ENCODE results near the gene MCRIP2. TPM values are rescaled to one million over a fixed set of nuclear protein-coding genes. Genes with fewer than 3 reads are reported as not detected.

Gene MCRIP2
- total and polyA plus RNA-seq, 3 experiments from 2014 or later, result 24.9 to 64.8 (median 59.3) TPM

GRCh38 chr16:694187-694862, 52.7 kb downstream of the MCRIP2 start:
- peaks cover 22% of the 10 kb centered on the region for H3K4me1 ChIP-seq (ENCODE audit: insufficient read depth, low read length)
- Mint-ChIP-seq H3K27me3 (peaks cover 0 to 1% of the 10 kb centered on the region in 2 donors), H3K36me3 (peaks cover 0 to 6% (median 0%) of the 10 kb centered on the region in 3 donors), H3K27ac (peak overlapping the region in 5 of 8 donors; percentile 43 to 60 (median 51)), H3K4me3 (peak overlapping the region; percentile 74 to 90 (median 79)), H3K9me3 (no peaks in the 10 kb centered on the region), H3K4me1 (peaks cover 32 to 53% (median 32%) of the 10 kb centered on the region in 3 donors)
- H3K4me3 ChIP-seq (ENCODE audit: low read length), result peak overlapping the region; percentile 51
- no peaks in the 10 kb centered on the region for H3K36me3 ChIP-seq (ENCODE audit: insufficient read depth, low read length)
- no peaks in the 10 kb centered on the region for H3K9me3 ChIP-seq (ENCODE audit: low read length)
- CTCF ChIA-PET, result interaction anchor here (1.1 to 1.8 kb wide), 3 partner anchors 12 to 47 kb away, joined by 5 to 7 read pairs (median 7); partner anchors contain the start of genes CIAO3 and RHOT2
- POLR2A ChIA-PET, result interaction anchor here (0.7 to 2.1 kb wide), 5 partner anchors 10 to 58 kb away, joined by 4 to 15 read pairs (median 8); partner anchors contain the start of genes JMJD8, METTL26 and STUB1
- H3K27ac ChIP-seq (ENCODE audit: low read depth, low read length), result peak overlapping the region; percentile 31
- DNase-seq, result no peak
- H3K27me3 ChIP-seq (ENCODE audit: insufficient read depth, low read length, poor library complexity, severe bottlenecking), result no peaks in the 10 kb centered on the region

DNA sequence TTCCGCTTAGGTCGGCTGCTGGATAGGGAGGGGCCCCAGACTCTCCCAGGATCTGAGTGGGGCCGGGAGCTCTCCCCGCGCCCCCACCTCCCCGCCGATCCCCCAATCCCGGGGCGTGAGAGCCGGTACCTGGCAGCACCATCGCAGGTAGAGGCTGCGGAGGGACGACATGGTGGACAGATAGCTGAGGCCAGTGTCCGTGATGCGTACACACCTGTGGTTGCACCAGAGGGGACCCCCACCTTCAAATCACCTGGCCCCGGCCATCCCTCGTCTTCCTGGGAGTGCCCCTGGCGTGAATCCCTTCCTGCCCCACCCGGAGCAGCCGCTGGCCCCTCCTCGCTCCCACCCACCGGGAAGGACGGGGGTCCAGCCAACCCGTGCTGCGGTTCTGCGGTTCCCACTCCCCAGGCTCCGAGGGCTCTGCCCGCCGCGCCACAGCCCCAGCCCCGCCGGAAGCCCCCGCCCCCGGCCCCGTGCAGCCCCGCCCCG, 53.3 kb downstream of the MCRIP2 start:
- Histone ChIP-seq H3K27me3 (ENCODE audit: insufficient read depth, low read length, poor library complexity, severe bottlenecking) (no peaks in the 10 kb centered on the region), H3K4me3 (ENCODE audit: low read length) (peak overlapping the region; percentile 51), H3K4me1 (ENCODE audit: insufficient read depth, low read length) (peaks cover 23% of the 10 kb centered on the region), H3K9me3 (ENCODE audit: low read length) (no peaks in the 10 kb centered on the region), H3K27ac (ENCODE audit: low read depth, low read length) (peak overlapping the region; percentile 31), H3K36me3 (ENCODE audit: insufficient read depth, low read length) (no peaks in the 10 kb centered on the region)
- Mint-ChIP-seq H3K36me3 (peaks cover 0 to 5% (median 0%) of the 10 kb centered on the region in 3 donors), H3K4me1 (peaks cover 28 to 51% (median 37%) of the 10 kb centered on the region in 3 donors), H3K4me3 (peak overlapping the region in 6 of 7 donors; percentile 23 to 84 (median 70)), H3K27me3 (peaks cover 0 to 1% of the 10 kb centered on the region in 2 donors), H3K27ac (peak overlapping the region in 2 of 8 donors; percentile 41 to 67), H3K9me3 (no peaks in the 10 kb centered on the region)
- POLR2A ChIA-PET, result interaction anchor here (0.5 to 2.1 kb wide), 15 partner anchors 11 to 917 kb away, joined by 3 to 21 read pairs (median 5); partner anchors contain the start of genes ANTKMT, CCDC78, CIAO3 and CRAMP1
- CTCF ChIA-PET, result interaction anchor here (1.0 to 1.8 kb wide), 8 partner anchors 13 to 59 kb away, joined by 3 to 10 read pairs (median 4); partner anchors contain the start of genes CIAO3, METTL26, RHOT2 and STUB1
- DNase-seq, result peak in 2 of 5 donors; percentile 31 to 55

GRCh38 chr16:695355-696089, 53.9 kb downstream of the MCRIP2 start:
- H3K27ac Mint-ChIP-seq, result peak overlapping the region in 6 of 8 donors; percentile 5 to 86 (median 64)
- CTCF ChIA-PET, result interaction anchor here (0.9 to 1.8 kb wide), 9 partner anchors 13 to 59 kb away, joined by 3 to 10 read pairs (median 3); partner anchors contain the start of genes CIAO3, METTL26, RHOT2 and STUB1

More at GRCh38 chr16:695355-696089, 53.9 kb downstream of the MCRIP2 start:
- DNase-seq, result peak; percentile 35 to 79 (median 65)
- Histone ChIP-seq H3K27ac (ENCODE audit: low read depth, low read length) (peak overlapping the region; percentile 44), H3K36me3 (ENCODE audit: insufficient read depth, low read length) (no peaks in the 10 kb centered on the region), H3K9me3 (ENCODE audit: low read length) (no peaks in the 10 kb centered on the region), H3K27me3 (ENCODE audit: insufficient read depth, low read length, poor library complexity, severe bottlenecking) (no peaks in the 10 kb centered on the region), H3K4me3 (ENCODE audit: low read length) (peak overlapping the region; percentile 73), H3K4me1 (ENCODE audit: insufficient read depth, low read length) (peaks cover 29% of the 10 kb centered on the region)
- POLR2A ChIA-PET, result interaction anchor here (0.5 to 2.1 kb wide), 17 partner anchors 9 to 916 kb away, joined by 3 to 21 read pairs (median 4); partner anchors contain the start of genes ANTKMT, CAPN15, CCDC78 and CIAO3
- Mint-ChIP-seq H3K4me1 (peaks cover 27 to 50% (median 31%) of the 10 kb centered on the region in 3 donors), H3K9me3 (no peaks in the 10 kb centered on the region), H3K4me3 (peak overlapping the region; percentile 76 to 84 (median 80)), H3K36me3 (peaks cover 0 to 2% (median 0%) of the 10 kb centered on the region in 3 donors), H3K27me3 (peaks cover 0 to 1% of the 10 kb centered on the region in 2 donors)

Other genes with a start within 250 kb of the MCRIP2 start
- gene NME4, start 244.6 kb upstream of the MCRIP2 start, total RNA-seq, result 10 to 100 TPM; 14.1 to 15.4 TPM
- 49.9 TPM for gene NME4, start 244.6 kb upstream of the MCRIP2 start, polyA plus RNA-seq
- 1 to 10 TPM; 6.8 to 7.9 TPM for gene DECR2, start 239.9 kb upstream of the MCRIP2 start, total RNA-seq
- gene DECR2, start 239.9 kb upstream of the MCRIP2 start, polyA plus RNA-seq, result 3.9 TPM
- 10 to 100 TPM; 30.0 to 32.8 TPM for gene RAB11FIP3, start 216.2 kb upstream of the MCRIP2 start, total RNA-seq
- gene RAB11FIP3, start 216.2 kb upstream of the MCRIP2 start, polyA plus RNA-seq, result 4.4 TPM
- gene CAPN15, start 114.1 kb upstream of the MCRIP2 start, total RNA-seq, result 10 to 100 TPM; 91.9 to 98.6 TPM
- gene CAPN15, start 114.1 kb upstream of the MCRIP2 start, polyA plus RNA-seq, result 15.5 TPM
- not detected for gene PRR35, start 81.4 kb upstream of the MCRIP2 start, total RNA-seq
- gene PRR35, start 81.4 kb upstream of the MCRIP2 start, polyA plus RNA-seq, result not detected
- gene NHLRC4, start 74.8 kb upstream of the MCRIP2 start, total RNA-seq, result under 1 TPM; 0.55 to 0.59 TPM
- 1.6 TPM for gene NHLRC4, start 74.8 kb upstream of the MCRIP2 start, polyA plus RNA-seq
- 10 to 100 TPM; 47.4 to 50.1 TPM for gene PIGQ, start 71.9 kb upstream of the MCRIP2 start, total RNA-seq
- 14.0 TPM for gene PIGQ, start 71.9 kb upstream of the MCRIP2 start, polyA plus RNA-seq
- 10 to 100 TPM; 12.3 to 13.3 TPM for gene RAB40C, start 51.8 kb upstream of the MCRIP2 start, total RNA-seq
- gene RAB40C, start 51.8 kb upstream of the MCRIP2 start, polyA plus RNA-seq, result 22.8 TPM
- under 1 TPM; 0.11 to 0.22 TPM for gene WFIKKN1, start 10.8 kb upstream of the MCRIP2 start, total RNA-seq
- gene WFIKKN1, start 10.8 kb upstream of the MCRIP2 start, polyA plus RNA-seq, result 0.09 TPM
- gene METTL26, start 5.5 kb upstream of the MCRIP2 start, total RNA-seq, result 100 to 1,000 TPM; 129 TPM
- gene METTL26, start 5.5 kb upstream of the MCRIP2 start, polyA plus RNA-seq, result 97.4 TPM
- 10 to 100 TPM; 69.6 to 78.4 TPM for gene WDR90, start 7.5 kb downstream of the MCRIP2 start, total RNA-seq
- 1.4 TPM for gene WDR90, start 7.5 kb downstream of the MCRIP2 start, polyA plus RNA-seq
- gene RHOT2, start 26.3 kb downstream of the MCRIP2 start, total RNA-seq, result 100 to 1,000 TPM; 140 to 151 TPM
- gene RHOT2, start 26.3 kb downstream of the MCRIP2 start, polyA plus RNA-seq, result 49.6 TPM
- gene RHBDL1, start 33.8 kb downstream of the MCRIP2 start, total RNA-seq, result under 1 TPM; 0.33 to 0.44 TPM
- 0.29 TPM for gene RHBDL1, start 33.8 kb downstream of the MCRIP2 start, polyA plus RNA-seq
- 100 to 1,000 TPM; 111 to 124 TPM for gene STUB1, start 38.6 kb downstream of the MCRIP2 start, total RNA-seq
- gene STUB1, start 38.6 kb downstream of the MCRIP2 start, polyA plus RNA-seq, result 161 TPM
- 10 to 100 TPM; 53.0 to 55.9 TPM for gene JMJD8, start 42.5 kb downstream of the MCRIP2 start, total RNA-seq
- gene JMJD8, start 42.5 kb downstream of the MCRIP2 start, polyA plus RNA-seq, result 56.6 TPM
- 10 to 100 TPM; 23.9 to 25.2 TPM for gene WDR24, start 48.6 kb downstream of the MCRIP2 start, total RNA-seq
- 15.4 TPM for gene WDR24, start 48.6 kb downstream of the MCRIP2 start, polyA plus RNA-seq
- 10 to 100 TPM in 1 of 2 experiments, 1 to 10 TPM in 1; 7.6 to 11.1 TPM for gene FBXL16, start 64.0 kb downstream of the MCRIP2 start, total RNA-seq
- 16.9 TPM for gene FBXL16, start 64.0 kb downstream of the MCRIP2 start, polyA plus RNA-seq
- gene METRN, start 73.3 kb downstream of the MCRIP2 start, total RNA-seq, result 10 to 100 TPM; 34.8 to 38.2 TPM
- gene METRN, start 73.3 kb downstream of the MCRIP2 start, polyA plus RNA-seq, result 50.3 TPM
- gene ANTKMT, start 79.3 kb downstream of the MCRIP2 start, total RNA-seq, result 10 to 100 TPM; 64.2 to 72.0 TPM
- gene ANTKMT, start 79.3 kb downstream of the MCRIP2 start, polyA plus RNA-seq, result 127 TPM
- 1 to 10 TPM; 9.8 to 9.9 TPM for gene CCDC78, start 84.6 kb downstream of the MCRIP2 start, total RNA-seq
- 0.53 TPM for gene CCDC78, start 84.6 kb downstream of the MCRIP2 start, polyA plus RNA-seq
- gene HAGHL, start 85.3 kb downstream of the MCRIP2 start, total RNA-seq, result 10 to 100 TPM; 31.5 to 35.6 TPM
- gene HAGHL, start 85.3 kb downstream of the MCRIP2 start, polyA plus RNA-seq, result 10.7 TPM
- gene CIAO3, start 99.2 kb downstream of the MCRIP2 start, total RNA-seq, result 10 to 100 TPM; 34.8 to 37.9 TPM
- 23.1 TPM for gene CIAO3, start 99.2 kb downstream of the MCRIP2 start, polyA plus RNA-seq
- not detected for gene MSLN, start 118.9 kb downstream of the MCRIP2 start, total RNA-seq
- gene MSLN, start 118.9 kb downstream of the MCRIP2 start, polyA plus RNA-seq, result not detected
- 10 to 100 TPM; 40.2 to 44.5 TPM for gene RPUSD1, start 146.6 kb downstream of the MCRIP2 start, total RNA-seq
- gene RPUSD1, start 146.6 kb downstream of the MCRIP2 start, polyA plus RNA-seq, result 34.2 TPM
- gene CHTF18, start 146.8 kb downstream of the MCRIP2 start, total RNA-seq, result 100 to 1,000 TPM; 121 to 122 TPM
- 3.7 TPM for gene CHTF18, start 146.8 kb downstream of the MCRIP2 start, polyA plus RNA-seq
- not detected for gene GNG13, start 158.9 kb downstream of the MCRIP2 start, total RNA-seq
- gene GNG13, start 158.9 kb downstream of the MCRIP2 start, polyA plus RNA-seq, result not detected

Data from CD8-positive, alpha-beta memory T cell (primary cell).